LNCaP clone FGC (cell line): ENCODE measurements around the gene AZU1.

Source experiments
- DNase-seq: peaks from one replicate; pipeline ENCODE4 v3.0.0-alpha.2; 2011; ENCODE audit warnings: low read depth
- H3K4me3 ChIP-seq: 2 replicates; pipeline ENCODE4 v1.5.1; 2011; ENCODE audit warnings: mild to moderate bottlenecking, low read depth, low read length, control low read depth
- CTCF ChIP-seq: IDR thresholded peaks from 2 replicates; pipeline ENCODE4 v1.5.1; 2012; ENCODE audit warnings: mild to moderate bottlenecking; ENCODE audit not compliant: control insufficient read depth, insufficient read depth; ENCODE audit errors: extremely low read depth

Gene AZU1

GRCh38 chr19:801861-802497, 25.7 kb upstream of the AZU1 start:
- TF ChIP-seq CTCF, result no peak
- H3K4me3 ChIP-seq, result peak overlapping the region; percentile 94
- no peak for DNase-seq

- peak overlapping the region; percentile 94 for H3K4me3 ChIP-seq
- no peak for TF ChIP-seq CTCF
- no peak for DNase-seq
Measured at GRCh38 chr19:802498-803098, 25.0 kb upstream of the AZU1 start.

- H3K4me3 ChIP-seq, result no peak overlapping the region
- DNase-seq, result no peak
- TF ChIP-seq CTCF, result no peak
Measured at GRCh38 chr19:803099-803561, 24.5 kb upstream of the AZU1 start.

GRCh38 chr19:803686-804418, 23.8 kb upstream of the AZU1 start:
- TF ChIP-seq CTCF, result no peak
- H3K4me3 ChIP-seq, result no peak overlapping the region
- DNase-seq, result no peak

- no peak overlapping the region for H3K4me3 ChIP-seq
- no peak for DNase-seq
- no peak for TF ChIP-seq CTCF
Measured at GRCh38 chr19:804419-805165, 23.0 kb upstream of the AZU1 start.

GRCh38 chr19:805166-805551, 22.5 kb upstream of the AZU1 start:
- no peak overlapping the region for H3K4me3 ChIP-seq
- DNase-seq, result no peak

More at GRCh38 chr19:805166-805551, 22.5 kb upstream of the AZU1 start:
- no peak for TF ChIP-seq CTCF
